OCI-LY1 (cell line): Measurements from ENCODE around the gene TAB2.

Source experiments
- H2AFZ ChIP-seq: fragments of 200-600 bp; sonication (generic), shearing (Covaris generic); 2 replicates; pipeline ENCODE4 v1.6.0; 2014; ENCODE audit warnings: antibody characterized with exemption, mild to moderate bottlenecking, low read length
- H3F3A ChIP-seq: fragments of 200-600 bp; sonication (generic), shearing (Covaris generic); 2 replicates; pipeline ENCODE4 v1.6.0; 2014; ENCODE audit warnings: mild to moderate bottlenecking, antibody characterized with exemption, low read length, moderate library complexity; ENCODE audit not compliant: insufficient read depth
- H3K27ac ChIP-seq: fragments of 200-600 bp; sonication (generic); 2 replicates; pipeline ENCODE4 v1.5.1; 2014; ENCODE audit warnings: low read length, mixed run types, mild to moderate bottlenecking, low read depth; ENCODE audit not compliant: poor library complexity, severe bottlenecking
- H3K27me3 ChIP-seq: fragments of 200-600 bp; sonication (generic); 2 replicates; pipeline ENCODE4 v1.6.0; 2014; ENCODE audit warnings: antibody characterized with exemption, mild to moderate bottlenecking, low read length, moderate library complexity; ENCODE audit not compliant: insufficient read depth
- H3K36me3 ChIP-seq: fragments of 200-600 bp; sonication (generic); 2 replicates; pipeline ENCODE4 v1.6.1; 2014; ENCODE audit warnings: mild to moderate bottlenecking, antibody characterized with exemption, low read length, moderate library complexity, mixed read lengths; ENCODE audit not compliant: insufficient read depth
- H3K4me1 ChIP-seq: fragments of 200-600 bp; sonication (generic); 2 replicates; pipeline ENCODE4 v1.5.1; 2014; ENCODE audit warnings: mild to moderate bottlenecking, low read length, moderate library complexity; ENCODE audit not compliant: insufficient read depth, severe bottlenecking
- H3K4me2 ChIP-seq: fragments of 200-600 bp; sonication (generic), shearing (Covaris generic); 2 replicates; pipeline ENCODE4 v1.6.1; 2014; ENCODE audit warnings: low read length
- H3K4me3 ChIP-seq: fragments of 200-600 bp; sonication (generic); 2 replicates; pipeline ENCODE4 v1.5.1; 2014; ENCODE audit warnings: low read length, low read depth, mild to moderate bottlenecking, mixed read lengths; ENCODE audit not compliant: poor library complexity, severe bottlenecking
- H3K79me2 ChIP-seq: fragments of 200-600 bp; shearing (Covaris generic); 2 replicates; pipeline ENCODE4 v1.6.1; 2016; ENCODE audit warnings: mixed run types, low read length, mixed read lengths; ENCODE audit not compliant: insufficient read depth
- H3K9ac ChIP-seq: fragments of 200-600 bp; sonication (generic), shearing (Covaris generic); 2 replicates; pipeline ENCODE4 v1.6.1; 2014; ENCODE audit warnings: mild to moderate bottlenecking, low read length, mixed read lengths
- H3K9me2 ChIP-seq: fragments of 200-600 bp; sonication (generic), shearing (Covaris generic); 2 replicates; pipeline ENCODE4 v1.6.1; 2014; ENCODE audit warnings: low read depth, mild to moderate bottlenecking, low read length, mixed read lengths
- H3K9me3 ChIP-seq: fragments of 200-600 bp; shearing (Covaris generic); 2 replicates; pipeline ENCODE4 v1.6.1; 2014; ENCODE audit warnings: low read length, mixed read lengths
- H4K20me1 ChIP-seq: fragments of 200-600 bp; sonication (generic), shearing (Covaris generic); 2 replicates; pipeline ENCODE4 v1.6.0; 2016; ENCODE audit warnings: mild to moderate bottlenecking, low read length; ENCODE audit not compliant: insufficient read depth
- CTCF ChIP-seq: fragments of 200-600 bp; sonication (generic), shearing (Covaris generic); IDR thresholded peaks from 2 replicates; pipeline ENCODE4 v1.5.1; 2017; ENCODE audit warnings: mild to moderate bottlenecking, antibody characterized with exemption, low read length, moderate library complexity, mixed read lengths
- EZH2 ChIP-seq: fragments of 200-600 bp; sonication (generic), shearing (Covaris generic); IDR thresholded peaks from 2 replicates; pipeline ENCODE4 v1.8.0; 2017; ENCODE audit warnings: borderline replicate concordance, mixed run types, mild to moderate bottlenecking, antibody characterized with exemption, low read length, moderate library complexity, mixed read lengths

TAB2 gene

GRCh38 chr6:149433881-149434280 lies 116.4 kb downstream of the TAB2 start:
- no peak overlapping the region for H3K9ac ChIP-seq
- H3K4me1 ChIP-seq = no peaks in the 10 kb centered on the region
- no peak overlapping the region for H3K4me2 ChIP-seq
- H3K36me3 ChIP-seq = no peaks in the 10 kb centered on the region
- no peaks in the 10 kb centered on the region for H3K27me3 ChIP-seq
- TF ChIP-seq EZH2 (no peak), CTCF (no peak)
- no peaks in the 10 kb centered on the region for H3K9me2 ChIP-seq
- H3K27ac ChIP-seq = no peak overlapping the region
- no peak overlapping the region for H3K4me3 ChIP-seq
- H3F3A ChIP-seq = no peaks in the 10 kb centered on the region
- no peaks in the 10 kb centered on the region for H3K9me3 ChIP-seq
- no peak overlapping the region for H2AFZ ChIP-seq
- H3K79me2 ChIP-seq = no peaks in the 10 kb centered on the region
- H4K20me1 ChIP-seq = no peaks in the 10 kb centered on the region

- Histone ChIP-seq H3K9ac (no peak overlapping the region), H3K9me3 (no peaks in the 10 kb centered on the region), H3K4me3 (no peak overlapping the region), H3F3A (no peaks in the 10 kb centered on the region), H3K27ac (no peak overlapping the region), H3K4me2 (no peak overlapping the region), H3K79me2 (no peaks in the 10 kb centered on the region), H2AFZ (no peak overlapping the region), H3K36me3 (no peaks in the 10 kb centered on the region), H3K9me2 (no peaks in the 10 kb centered on the region), H4K20me1 (no peaks in the 10 kb centered on the region), H3K27me3 (no peaks in the 10 kb centered on the region), H3K4me1 (no peaks in the 10 kb centered on the region)
- no peak for TF ChIP-seq CTCF
- no peak for TF ChIP-seq EZH2
These were observed 118.5 kb downstream of the TAB2 start for GRCh38 chr6:149435919-149436586.

- H3K36me3 ChIP-seq = no peaks in the 10 kb centered on the region
- H3K9me3 ChIP-seq = no peaks in the 10 kb centered on the region
- no peak overlapping the region for H3K27ac ChIP-seq
- no peaks in the 10 kb centered on the region for H3K4me1 ChIP-seq
- no peaks in the 10 kb centered on the region for H3K27me3 ChIP-seq
- no peak overlapping the region for H2AFZ ChIP-seq
- H3K9me2 ChIP-seq = no peaks in the 10 kb centered on the region
- no peak overlapping the region for H3K4me2 ChIP-seq
- no peak overlapping the region for H3K4me3 ChIP-seq
- H3K9ac ChIP-seq = no peak overlapping the region
- no peaks in the 10 kb centered on the region for H3F3A ChIP-seq
- no peaks in the 10 kb centered on the region for H4K20me1 ChIP-seq
- TF ChIP-seq CTCF = no peak
- no peak for TF ChIP-seq EZH2
- no peaks in the 10 kb centered on the region for H3K79me2 ChIP-seq
These were observed 119.1 kb downstream of the TAB2 start for GRCh38 chr6:149436647-149437046.
